ENCODE results near the gene BAG5.

Gene BAG5

DNA sequence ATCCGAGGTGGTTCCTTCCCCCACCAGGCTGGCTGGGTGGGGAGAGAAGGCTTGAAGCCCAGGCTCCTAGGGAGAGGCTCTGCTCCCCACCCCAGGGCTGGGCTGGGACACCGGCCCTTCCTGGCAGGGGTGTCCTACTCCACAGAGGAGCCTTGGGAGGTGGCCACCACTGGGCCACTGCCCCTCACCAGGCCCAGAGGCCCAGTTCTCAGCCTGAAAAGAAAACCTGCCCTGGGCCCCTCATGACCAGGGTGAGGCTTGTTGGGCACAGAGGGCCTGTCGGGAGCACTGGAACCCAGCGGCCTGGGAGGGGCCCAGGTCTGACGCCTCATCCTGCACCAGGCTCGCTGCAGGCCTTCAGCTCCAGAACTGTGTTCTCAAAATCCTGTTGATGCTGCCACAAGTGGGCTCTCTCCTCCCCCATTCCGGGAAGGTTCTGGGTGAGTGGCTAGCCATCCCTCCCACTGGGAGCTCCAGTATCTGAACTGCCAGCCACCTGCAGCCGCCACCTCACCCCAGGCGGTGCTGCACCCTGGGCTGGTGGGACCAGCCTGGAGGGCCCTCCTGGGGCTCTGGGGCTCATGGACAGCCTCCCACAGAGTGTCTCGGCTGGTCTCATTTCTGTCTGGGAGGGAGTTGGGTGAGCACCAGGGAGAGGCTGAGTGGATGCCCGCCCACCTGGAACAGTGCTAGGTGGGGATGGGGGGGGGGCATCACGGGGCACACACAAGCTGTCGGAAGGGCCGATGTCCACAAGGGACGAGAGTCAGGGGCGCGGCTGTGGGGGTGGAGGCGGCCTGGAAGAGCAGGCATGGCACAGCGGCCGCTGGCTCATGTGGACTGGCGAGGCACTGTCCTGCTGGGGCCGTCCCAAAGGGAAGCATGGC is 11.8 kb downstream of the BAG5 start:
- Histone ChIP-seq H3K79me2 (ENCODE audit: low read length) (no peaks in the 10 kb centered on the region), H4K20me1 (ENCODE audit: insufficient read depth, low read length) (no peaks in the 10 kb centered on the region), H3K4me1 (ENCODE audit: low read length) (peaks cover 3% of the 10 kb centered on the region; the same call in 1 of the 2 replicates), H2AFZ (ENCODE audit: low read depth, low read length) (no peak overlapping the region), H3K27me3 (ENCODE audit: low read depth, low read length) (no peaks in the 10 kb centered on the region), H3K4me3 (ENCODE audit: low read length) (no peak overlapping the region), H3K36me3 (replicated peaks; ENCODE audit: low read depth, low read length) (no peaks in the 10 kb centered on the region), H3K4me2 (ENCODE audit: low read length) (no peak overlapping the region), H3K9ac (ENCODE audit: low read length) (no peak overlapping the region), H3K9me3 (ENCODE audit: insufficient read depth, low read length) (no peaks in the 10 kb centered on the region), H3K27ac (ENCODE audit: low read length) (no peak overlapping the region)
- TF ChIP-seq, protein P1, sequence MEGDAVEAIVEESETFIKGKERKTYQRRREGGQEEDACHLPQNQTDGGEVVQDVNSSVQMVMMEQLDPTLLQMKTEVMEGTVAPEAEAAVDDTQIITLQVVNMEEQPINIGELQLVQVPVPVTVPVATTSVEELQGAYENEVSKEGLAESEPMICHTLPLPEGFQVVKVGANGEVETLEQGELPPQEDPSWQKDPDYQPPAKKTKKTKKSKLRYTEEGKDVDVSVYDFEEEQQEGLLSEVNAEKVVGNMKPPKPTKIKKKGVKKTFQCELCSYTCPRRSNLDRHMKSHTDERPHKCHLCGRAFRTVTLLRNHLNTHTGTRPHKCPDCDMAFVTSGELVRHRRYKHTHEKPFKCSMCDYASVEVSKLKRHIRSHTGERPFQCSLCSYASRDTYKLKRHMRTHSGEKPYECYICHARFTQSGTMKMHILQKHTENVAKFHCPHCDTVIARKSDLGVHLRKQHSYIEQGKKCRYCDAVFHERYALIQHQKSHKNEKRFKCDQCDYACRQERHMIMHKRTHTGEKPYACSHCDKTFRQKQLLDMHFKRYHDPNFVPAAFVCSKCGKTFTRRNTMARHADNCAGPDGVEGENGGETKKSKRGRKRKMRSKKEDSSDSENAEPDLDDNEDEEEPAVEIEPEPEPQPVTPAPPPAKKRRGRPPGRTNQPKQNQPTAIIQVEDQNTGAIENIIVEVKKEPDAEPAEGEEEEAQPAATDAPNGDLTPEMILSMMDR (IDR thresholded peaks at IDR 0.05; ENCODE audit: low read depth, low read length) = no peak
- TF ChIP-seq EZH2phosphoT487 (IDR thresholded peaks at IDR 0.05; ENCODE audit: low read depth) = no peak

DNA sequence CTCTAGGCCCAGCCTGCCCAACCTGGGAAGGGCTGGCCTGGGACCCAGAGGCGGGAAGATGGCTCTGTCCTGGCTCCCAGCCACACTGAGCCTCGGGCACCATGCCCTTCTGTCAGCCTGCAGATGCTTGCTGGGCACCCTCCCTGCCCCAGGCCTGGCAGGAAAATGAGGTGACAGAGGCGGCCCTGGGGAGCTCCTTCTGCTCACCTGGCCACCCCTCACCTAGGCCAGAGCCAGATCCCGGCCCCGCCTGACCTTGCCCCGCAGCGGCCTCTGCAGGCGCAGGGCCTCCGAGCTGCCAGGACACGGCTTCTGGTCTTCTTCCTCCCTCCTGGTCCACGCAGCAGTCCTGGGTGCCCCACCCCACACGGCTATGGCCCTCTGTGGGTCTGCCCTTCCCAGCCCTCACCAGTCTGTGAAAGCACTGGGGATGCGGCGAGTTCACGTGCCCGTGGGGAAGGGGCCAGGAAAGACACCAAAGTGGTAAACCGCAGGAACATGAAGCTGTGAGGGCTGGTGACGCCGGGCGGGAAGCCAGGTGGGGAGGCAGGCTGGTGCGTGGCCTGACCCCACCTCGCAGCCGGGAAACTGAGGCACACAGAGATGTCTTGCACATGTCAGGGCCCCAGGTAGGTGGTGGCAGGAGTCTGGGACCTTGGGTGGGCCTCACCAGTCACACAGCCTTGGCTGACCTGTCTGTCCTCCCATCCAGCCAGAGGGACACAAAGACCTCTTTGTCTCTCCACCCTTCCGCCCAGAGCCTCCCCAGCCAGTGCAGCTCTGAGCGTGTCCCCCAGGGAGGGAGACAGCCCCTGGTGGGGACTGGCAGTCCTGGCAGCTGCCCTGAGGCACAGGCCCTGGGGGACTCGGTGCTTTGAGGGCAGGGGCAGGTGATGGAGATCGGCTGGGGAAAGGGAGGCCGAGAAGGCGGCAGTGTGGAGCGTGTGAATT is 12.8 kb downstream of the BAG5 start:
- Histone ChIP-seq H3K4me2 (ENCODE audit: low read length) (no peak overlapping the region), H3K9me3 (ENCODE audit: insufficient read depth, low read length) (no peaks in the 10 kb centered on the region), H3K4me3 (ENCODE audit: low read length) (no peak overlapping the region), H3K4me1 (ENCODE audit: low read length) (peaks cover 3% of the 10 kb centered on the region; the same call in 1 of the 2 replicates), H4K20me1 (ENCODE audit: insufficient read depth, low read length) (no peaks in the 10 kb centered on the region), H2AFZ (ENCODE audit: low read depth, low read length) (no peak overlapping the region), H3K9ac (ENCODE audit: low read length) (no peak overlapping the region), H3K36me3 (replicated peaks; ENCODE audit: low read depth, low read length) (no peaks in the 10 kb centered on the region), H3K27me3 (ENCODE audit: low read depth, low read length) (no peaks in the 10 kb centered on the region), H3K27ac (ENCODE audit: low read length) (no peak overlapping the region), H3K79me2 (ENCODE audit: low read length) (no peaks in the 10 kb centered on the region)
- no peak for TF ChIP-seq EZH2phosphoT487 (IDR thresholded peaks at IDR 0.05; ENCODE audit: low read depth)
- TF ChIP-seq, protein P1 (IDR thresholded peaks at IDR 0.05; ENCODE audit: low read depth, low read length) = no peak

DNA sequence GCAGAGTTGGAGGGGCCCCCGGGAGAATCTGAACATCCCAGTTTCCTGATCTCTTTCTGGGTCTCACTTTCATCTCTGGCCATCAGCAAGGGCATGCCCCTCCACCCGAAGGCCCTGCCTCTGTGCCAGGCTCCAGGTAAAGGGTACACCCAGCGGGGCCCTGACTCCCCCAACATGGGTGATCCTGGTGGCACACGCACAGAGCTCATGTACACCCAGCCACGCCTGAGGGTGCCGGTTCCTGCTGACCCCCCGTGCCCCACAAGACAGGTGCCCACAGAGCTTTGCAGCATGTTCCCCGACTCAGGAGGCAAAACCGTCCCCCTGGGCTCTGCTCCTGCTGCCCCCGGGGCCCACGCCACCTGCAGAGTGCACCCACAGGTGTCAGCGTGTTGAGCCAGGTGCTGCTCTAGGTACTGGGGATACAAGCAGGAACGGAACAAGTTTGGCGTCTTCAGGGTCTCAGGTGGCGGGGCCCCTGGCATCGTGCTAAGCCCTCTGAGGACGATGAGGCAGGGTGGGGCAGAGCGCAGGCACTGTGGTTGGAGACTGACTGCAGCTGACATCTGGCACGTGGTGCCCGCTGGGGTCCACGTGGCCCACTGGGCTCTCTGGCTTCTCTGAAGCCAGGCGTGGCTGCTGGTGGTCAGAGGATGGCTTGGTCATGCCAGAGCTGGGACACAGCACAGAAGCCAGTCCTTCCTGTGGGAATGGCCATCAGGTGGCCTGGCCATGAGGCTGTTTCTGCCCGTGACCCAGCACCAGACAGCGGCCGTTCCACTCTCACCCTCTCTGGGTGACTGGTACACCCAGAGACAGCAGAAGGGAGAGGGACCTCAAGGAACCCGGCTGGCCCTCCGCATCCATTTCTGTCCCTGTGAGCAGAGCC is 13.8 kb downstream of the BAG5 start:
- TF ChIP-seq EZH2phosphoT487 (IDR thresholded peaks at IDR 0.05; ENCODE audit: low read depth) = no peak
- TF ChIP-seq, protein P1 (IDR thresholded peaks at IDR 0.05; ENCODE audit: low read depth, low read length) = no peak
- Histone ChIP-seq H2AFZ (ENCODE audit: low read depth, low read length) (no peak overlapping the region), H3K36me3 (replicated peaks; ENCODE audit: low read depth, low read length) (no peaks in the 10 kb centered on the region), H3K9me3 (ENCODE audit: insufficient read depth, low read length) (no peaks in the 10 kb centered on the region), H3K27ac (ENCODE audit: low read length) (no peak overlapping the region), H3K4me3 (ENCODE audit: low read length) (no peak overlapping the region), H3K4me1 (ENCODE audit: low read length) (peaks cover 3% of the 10 kb centered on the region; the same call in 1 of the 2 replicates), H3K27me3 (ENCODE audit: low read depth, low read length) (no peaks in the 10 kb centered on the region), H3K4me2 (ENCODE audit: low read length) (no peak overlapping the region), H3K9ac (ENCODE audit: low read length) (no peak overlapping the region), H4K20me1 (ENCODE audit: insufficient read depth, low read length) (no peaks in the 10 kb centered on the region), H3K79me2 (ENCODE audit: low read length) (no peaks in the 10 kb centered on the region)

All from OCI-LY3 (cell line).